AG09319 (cell line): Measurements from ENCODE around the gene ODAD2.

Experiments
- DNase-seq: peaks from one replicate; pipeline ENCODE4 v3.0.0-alpha.2; 2010; ENCODE audit warnings: low read depth; ENCODE audit errors: extremely low read depth
- TF ChIP-seq, protein P1 (sequence below): IDR thresholded peaks from 2 replicates; pipeline ENCODE4 v1.5.1; 2011; ENCODE audit warnings: low read depth, mild to moderate bottlenecking, inconsistent platforms, low read length, moderate library complexity

The ODAD2 gene

GRCh38 chr10:27950242-27950564 lies 48.7 kb downstream of the ODAD2 start:
- TF ChIP-seq, protein P1, sequence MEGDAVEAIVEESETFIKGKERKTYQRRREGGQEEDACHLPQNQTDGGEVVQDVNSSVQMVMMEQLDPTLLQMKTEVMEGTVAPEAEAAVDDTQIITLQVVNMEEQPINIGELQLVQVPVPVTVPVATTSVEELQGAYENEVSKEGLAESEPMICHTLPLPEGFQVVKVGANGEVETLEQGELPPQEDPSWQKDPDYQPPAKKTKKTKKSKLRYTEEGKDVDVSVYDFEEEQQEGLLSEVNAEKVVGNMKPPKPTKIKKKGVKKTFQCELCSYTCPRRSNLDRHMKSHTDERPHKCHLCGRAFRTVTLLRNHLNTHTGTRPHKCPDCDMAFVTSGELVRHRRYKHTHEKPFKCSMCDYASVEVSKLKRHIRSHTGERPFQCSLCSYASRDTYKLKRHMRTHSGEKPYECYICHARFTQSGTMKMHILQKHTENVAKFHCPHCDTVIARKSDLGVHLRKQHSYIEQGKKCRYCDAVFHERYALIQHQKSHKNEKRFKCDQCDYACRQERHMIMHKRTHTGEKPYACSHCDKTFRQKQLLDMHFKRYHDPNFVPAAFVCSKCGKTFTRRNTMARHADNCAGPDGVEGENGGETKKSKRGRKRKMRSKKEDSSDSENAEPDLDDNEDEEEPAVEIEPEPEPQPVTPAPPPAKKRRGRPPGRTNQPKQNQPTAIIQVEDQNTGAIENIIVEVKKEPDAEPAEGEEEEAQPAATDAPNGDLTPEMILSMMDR: no peak
- DNase-seq: no peak

- TF ChIP-seq, protein P1: no peak
- no peak for DNase-seq
Observed at GRCh38 chr10:27949528-27950241, 49.2 kb downstream of the ODAD2 start.

DNA sequence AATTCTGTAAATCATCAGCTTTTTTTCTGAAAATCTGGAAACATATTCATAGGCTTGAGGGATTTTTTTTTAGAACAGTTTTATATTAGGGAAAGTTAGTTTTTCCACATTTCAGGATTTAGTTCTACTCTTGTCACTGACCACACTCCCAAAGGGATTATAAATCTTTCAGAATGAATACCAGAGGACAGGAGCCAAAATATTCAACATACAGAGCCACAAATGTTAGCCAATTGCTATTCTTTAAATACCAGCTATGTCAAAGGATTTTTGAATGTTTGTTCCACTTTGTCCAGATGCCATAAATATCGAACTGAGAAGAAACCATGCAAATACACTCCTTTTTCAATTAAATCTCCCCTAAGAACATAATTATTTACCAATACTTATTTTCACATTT lies 50.7 kb downstream of the ODAD2 start:
- TF ChIP-seq, protein P1: no peak
- no peak for DNase-seq

GRCh38 chr10:27947540-27947939 lies 51.3 kb downstream of the ODAD2 start:
- no peak for DNase-seq

GRCh38 chr10:27944005-27944404 lies 54.9 kb downstream of the ODAD2 start:
- DNase-seq: no peak
- TF ChIP-seq, protein P1: no peak

More at GRCh38 chr10:27947540-27947939, 51.3 kb downstream of the ODAD2 start:
- TF ChIP-seq, protein P1: no peak

- TF ChIP-seq, protein P1: no peak
- DNase-seq: no peak
Observed at GRCh38 chr10:27914888-27915287, 84.0 kb downstream of the ODAD2 start.

- TF ChIP-seq, protein P1: no peak
- DNase-seq: no peak
Observed at GRCh38 chr10:27912231-27912630, 86.6 kb downstream of the ODAD2 start.
